ENCODE data around the gene RXFP1.

Gene RXFP1

DNA sequence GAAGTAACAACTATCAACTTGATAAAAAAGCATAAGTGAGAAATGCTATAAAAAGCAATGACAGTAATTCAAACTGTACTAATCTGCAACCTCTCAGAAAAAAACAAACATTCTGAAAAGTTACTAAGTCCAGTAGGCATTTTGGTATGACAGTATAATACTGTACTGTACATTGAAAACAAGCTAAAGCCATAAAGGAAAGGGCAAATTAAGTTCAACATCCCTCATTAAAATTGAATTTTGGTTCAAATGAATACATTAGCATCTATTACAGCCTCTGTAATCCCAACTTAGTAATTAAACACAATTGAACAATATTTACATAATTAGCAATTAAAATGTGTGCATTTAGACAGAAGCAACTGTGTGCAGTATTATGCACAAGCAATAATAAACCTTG, 96.3 kb downstream of the RXFP1 start:
- TF ChIP-seq, protein P1, sequence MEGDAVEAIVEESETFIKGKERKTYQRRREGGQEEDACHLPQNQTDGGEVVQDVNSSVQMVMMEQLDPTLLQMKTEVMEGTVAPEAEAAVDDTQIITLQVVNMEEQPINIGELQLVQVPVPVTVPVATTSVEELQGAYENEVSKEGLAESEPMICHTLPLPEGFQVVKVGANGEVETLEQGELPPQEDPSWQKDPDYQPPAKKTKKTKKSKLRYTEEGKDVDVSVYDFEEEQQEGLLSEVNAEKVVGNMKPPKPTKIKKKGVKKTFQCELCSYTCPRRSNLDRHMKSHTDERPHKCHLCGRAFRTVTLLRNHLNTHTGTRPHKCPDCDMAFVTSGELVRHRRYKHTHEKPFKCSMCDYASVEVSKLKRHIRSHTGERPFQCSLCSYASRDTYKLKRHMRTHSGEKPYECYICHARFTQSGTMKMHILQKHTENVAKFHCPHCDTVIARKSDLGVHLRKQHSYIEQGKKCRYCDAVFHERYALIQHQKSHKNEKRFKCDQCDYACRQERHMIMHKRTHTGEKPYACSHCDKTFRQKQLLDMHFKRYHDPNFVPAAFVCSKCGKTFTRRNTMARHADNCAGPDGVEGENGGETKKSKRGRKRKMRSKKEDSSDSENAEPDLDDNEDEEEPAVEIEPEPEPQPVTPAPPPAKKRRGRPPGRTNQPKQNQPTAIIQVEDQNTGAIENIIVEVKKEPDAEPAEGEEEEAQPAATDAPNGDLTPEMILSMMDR (IDR thresholded peaks at IDR 0.05; ENCODE audit: low read depth, low read length, missing control alignments): no peak
- DNase-seq (ENCODE audit: extremely low read depth, low read depth): no peak

GRCh38 chr4:158621729-158622128, 100.0 kb downstream of the RXFP1 start:
- DNase-seq (ENCODE audit: extremely low read depth, low read depth): no peak
- no peak overlapping the region for H3K4me3 ChIP-seq (replicated peaks; ENCODE audit: low read depth, low read length)
- TF ChIP-seq, protein P1 (IDR thresholded peaks at IDR 0.05; ENCODE audit: low read depth, low read length, missing control alignments): no peak

More for the DNA sequence above, 96.3 kb downstream of the RXFP1 start:
- H3K4me3 ChIP-seq (replicated peaks; ENCODE audit: low read depth, low read length): no peak overlapping the region

GRCh38 chr4:158622251-158622650, 100.6 kb downstream of the RXFP1 start:
- TF ChIP-seq, protein P1 (IDR thresholded peaks at IDR 0.05; ENCODE audit: low read depth, low read length, missing control alignments): no peak
- DNase-seq (ENCODE audit: extremely low read depth, low read depth): no peak
- H3K4me3 ChIP-seq (replicated peaks; ENCODE audit: low read depth, low read length): no peak overlapping the region

GRCh38 chr4:158624889-158625478, 103.3 kb downstream of the RXFP1 start:
- DNase-seq (ENCODE audit: extremely low read depth, low read depth): peak; percentile 15
- TF ChIP-seq, protein P1 (IDR thresholded peaks at IDR 0.05; ENCODE audit: low read depth, low read length, missing control alignments): peak; percentile 52
- no peak overlapping the region for H3K4me3 ChIP-seq (replicated peaks; ENCODE audit: low read depth, low read length)

GRCh38 chr4:158625544-158625943, 103.9 kb downstream of the RXFP1 start:
- no peak for DNase-seq (ENCODE audit: extremely low read depth, low read depth)
- TF ChIP-seq, protein P1 (IDR thresholded peaks at IDR 0.05; ENCODE audit: low read depth, low read length, missing control alignments): no peak
- no peak overlapping the region for H3K4me3 ChIP-seq (replicated peaks; ENCODE audit: low read depth, low read length)

GRCh38 chr4:158630893-158631292, 109.2 kb downstream of the RXFP1 start:
- H3K4me3 ChIP-seq (replicated peaks; ENCODE audit: low read depth, low read length): no peak overlapping the region
- TF ChIP-seq, protein P1 (IDR thresholded peaks at IDR 0.05; ENCODE audit: low read depth, low read length, missing control alignments): no peak
- no peak for DNase-seq (ENCODE audit: extremely low read depth, low read depth)

- TF ChIP-seq, protein P1 (IDR thresholded peaks at IDR 0.05; ENCODE audit: low read depth, low read length, missing control alignments): no peak
- no peak overlapping the region for H3K4me3 ChIP-seq (replicated peaks; ENCODE audit: low read depth, low read length)
- DNase-seq (ENCODE audit: extremely low read depth, low read depth): no peak
These were observed 114.9 kb downstream of the RXFP1 start for GRCh38 chr4:158636619-158637018.

Measured in HFF-Myc (cell line).